WI38 (cell line): ENCODE measurements around the gene TMED5.
"Not testable (repeated sequence)": the region's sequence is repeated elsewhere in the genome, so short reads cannot be mapped to it uniquely, and the experiment has no call there.

Source experiments
- H3K4me3 ChIP-seq: 2 replicates; pipeline ENCODE4 v1.5.1; 2011; ENCODE audit warnings: low read depth, mild to moderate bottlenecking, control low read depth, low read length
- CTCF ChIP-seq: IDR thresholded peaks from 2 replicates; pipeline ENCODE4 v1.5.1; 2012; ENCODE audit warnings: low read depth, mild to moderate bottlenecking, control low read depth, low read length

Gene TMED5

DNA sequence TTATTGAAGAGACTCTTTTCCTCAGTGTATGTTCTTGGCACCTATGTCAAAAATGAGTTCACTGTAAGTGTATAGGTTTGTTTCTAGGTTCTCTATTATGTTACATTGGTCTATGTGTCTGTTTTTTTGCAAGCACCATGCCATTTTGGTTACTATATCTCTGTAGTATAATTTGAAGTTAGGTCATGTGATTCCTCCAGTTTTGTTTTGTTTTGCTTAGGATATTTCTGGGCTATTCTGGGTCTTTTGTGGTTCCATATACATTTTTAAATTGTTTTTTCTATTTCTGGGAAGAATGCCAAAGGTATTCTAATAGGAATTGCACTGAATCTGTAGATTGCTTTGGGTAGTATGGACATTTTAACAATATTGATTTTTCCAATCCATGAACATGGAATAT is 13.2 kb downstream of the TMED5 start:
- no peak overlapping the region for H3K4me3 ChIP-seq
- no peak for TF ChIP-seq CTCF

DNA sequence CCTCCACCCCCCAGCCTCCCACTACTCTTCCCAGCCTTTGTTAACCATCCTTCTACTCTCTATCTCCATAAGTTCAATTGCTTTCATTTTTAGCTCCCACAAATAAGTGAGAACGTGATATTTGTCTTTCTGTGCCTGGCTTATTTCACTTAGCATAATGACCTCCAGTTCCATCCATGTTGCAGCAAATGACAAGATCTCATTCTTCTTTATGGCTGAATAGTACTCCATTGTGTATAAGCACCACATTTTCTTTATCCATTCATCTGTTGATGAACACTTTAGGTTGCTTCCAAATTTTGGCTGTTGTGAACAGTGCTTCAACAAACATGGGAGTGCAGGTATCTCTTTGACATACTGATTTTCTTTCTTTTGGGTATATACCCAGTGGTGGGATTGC is 14.3 kb downstream of the TMED5 start:
- H3K4me3 ChIP-seq, result not testable (repeated sequence)

- no peak overlapping the region for H3K4me3 ChIP-seq
- TF ChIP-seq CTCF, result no peak
These were observed 15.4 kb downstream of the TMED5 start for GRCh38 chr1:93164816-93165215.

DNA sequence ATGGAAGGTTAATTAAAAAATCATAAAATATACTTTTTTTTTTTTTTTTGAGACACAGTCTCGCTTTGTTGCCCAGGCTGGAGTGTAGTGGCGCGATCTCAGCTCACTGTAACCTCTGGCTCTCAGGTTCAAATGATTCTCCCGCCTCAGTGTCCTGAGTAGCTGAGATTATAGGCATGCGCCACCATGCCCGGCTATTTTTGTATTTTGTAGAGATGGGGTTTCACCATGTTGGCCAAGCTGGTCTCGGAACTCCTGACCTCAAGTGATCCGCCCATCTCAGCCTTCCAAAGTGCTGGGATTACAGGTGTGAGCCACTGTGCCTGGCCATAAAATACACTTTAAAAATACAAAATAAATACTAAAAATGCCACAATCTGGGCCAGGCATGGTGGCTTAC is 16.9 kb downstream of the TMED5 start:
- not testable (repeated sequence) for H3K4me3 ChIP-seq

GRCh38 chr1:93159337-93159736 is 20.9 kb downstream of the TMED5 start:
- no peak for TF ChIP-seq CTCF
- no peak overlapping the region for H3K4me3 ChIP-seq

- TF ChIP-seq CTCF, result no peak
- H3K4me3 ChIP-seq, result no peak overlapping the region
These were observed 24.9 kb downstream of the TMED5 start for GRCh38 chr1:93155335-93155734.

GRCh38 chr1:93154898-93155297 is 25.3 kb downstream of the TMED5 start:
- no peak overlapping the region for H3K4me3 ChIP-seq
- no peak for TF ChIP-seq CTCF

- H3K4me3 ChIP-seq, result no peak overlapping the region
- TF ChIP-seq CTCF, result no peak
These were observed 27.4 kb downstream of the TMED5 start for GRCh38 chr1:93152835-93153234.

GRCh38 chr1:93151474-93151873 is 28.7 kb downstream of the TMED5 start:
- H3K4me3 ChIP-seq, result no peak overlapping the region
- no peak for TF ChIP-seq CTCF
